ENCODE measurements around the gene CRY2. TPM values are rescaled to one million over a fixed set of nuclear protein-coding genes. Genes with fewer than 3 reads are reported as not detected.
"Not testable (repeated sequence)": the region's sequence is repeated elsewhere in the genome, so short reads cannot be mapped to it uniquely, and the experiment has no call there.

CRY2 gene
- total and polyA plus RNA-seq, 3 experiments from 2014 or later: 16.6 to 27.1 (median 17.8) TPM

DNA sequence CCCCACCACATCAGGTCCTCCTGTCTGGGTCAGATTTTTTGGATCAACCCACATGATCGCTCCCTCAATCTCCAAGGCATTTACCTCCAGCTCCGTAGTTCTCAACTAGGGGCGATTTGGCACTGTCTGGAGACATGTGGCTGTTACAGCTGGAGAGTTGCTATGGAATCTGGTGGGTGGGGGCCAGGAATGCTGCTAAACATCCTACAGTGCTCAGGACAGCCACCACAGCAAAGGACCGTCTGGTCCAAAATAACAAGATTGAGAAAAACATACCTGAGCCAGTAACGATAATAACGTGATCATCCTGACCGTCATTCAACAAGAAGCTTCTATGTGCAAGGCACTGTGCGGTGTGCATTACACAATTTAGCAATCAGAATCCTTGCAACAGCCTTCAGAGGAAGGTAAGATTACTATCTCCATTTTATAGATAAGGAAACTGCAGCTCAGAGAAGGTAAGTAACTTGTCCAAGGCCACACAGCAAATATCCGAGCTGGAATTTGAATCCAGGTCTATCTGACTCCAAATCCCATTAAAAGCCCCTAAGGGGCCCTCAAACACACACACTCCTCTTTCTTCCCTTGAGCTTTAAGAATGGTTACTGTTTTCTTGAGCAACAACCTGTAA, 14.3 kb upstream of the CRY2 start:
- DNase-seq: no peak
- H3K36me3 Mint-ChIP-seq: no peaks in the 10 kb centered on the region
- no peaks in the 10 kb centered on the region for H3K9me3 Mint-ChIP-seq
- ChIA-PET CTCF (no interaction called here), POLR2A (no interaction called here)
- peaks cover 12% of the 10 kb centered on the region for H3K4me1 ChIP-seq (ENCODE audit: insufficient read depth, low read length)
- H3K4me1 Mint-ChIP-seq: peaks cover 9 to 11% (median 10%) of the 10 kb centered on the region in 3 donors
- H3K27me3 ChIP-seq (ENCODE audit: insufficient read depth, low read length, poor library complexity, severe bottlenecking): no peaks in the 10 kb centered on the region
- peaks cover 9 to 11% of the 10 kb centered on the region in 2 donors for H3K27me3 Mint-ChIP-seq
- no peak overlapping the region for H3K27ac ChIP-seq (ENCODE audit: low read depth, low read length)
- H3K4me3 ChIP-seq (ENCODE audit: low read length): no peak overlapping the region
- H3K9me3 ChIP-seq (ENCODE audit: low read length): no peaks in the 10 kb centered on the region
- H3K36me3 ChIP-seq (ENCODE audit: insufficient read depth, low read length): no peaks in the 10 kb centered on the region
- no peak overlapping the region for H3K27ac Mint-ChIP-seq
- H3K4me3 Mint-ChIP-seq: no peak overlapping the region

DNA sequence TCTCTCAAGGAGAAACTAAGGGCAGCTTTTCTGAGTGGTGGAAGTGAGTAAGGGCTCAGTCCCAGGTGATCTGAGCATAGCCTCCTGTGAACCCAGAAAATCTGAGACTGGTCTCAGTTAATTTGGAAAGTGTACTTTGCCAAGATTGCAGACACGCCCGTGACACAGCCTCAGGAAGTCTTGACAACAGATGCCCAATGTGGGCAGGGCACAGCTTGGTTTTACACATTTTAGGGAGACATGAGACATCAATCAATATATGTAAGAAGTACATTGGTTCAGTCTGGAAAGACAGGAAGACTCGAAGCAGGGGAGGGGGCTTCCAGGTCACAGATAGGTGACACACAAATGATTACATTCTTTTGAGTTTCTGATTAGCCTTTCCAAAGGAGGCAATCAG, 13.5 kb upstream of the CRY2 start:
- POLR2A ChIA-PET: no interaction called here
- Mint-ChIP-seq H3K36me3 (no peaks in the 10 kb centered on the region), H3K9me3 (no peaks in the 10 kb centered on the region), H3K27me3 (peaks cover 9 to 11% of the 10 kb centered on the region in 2 donors), H3K4me3 (peak overlapping the region in 2 of 7 donors; percentile 21 to 25), H3K27ac (peak overlapping the region in 2 of 8 donors; percentile 28 to 66), H3K4me1 (peaks cover 9 to 11% (median 10%) of the 10 kb centered on the region in 3 donors)
- Histone ChIP-seq H3K4me1 (ENCODE audit: insufficient read depth, low read length) (peaks cover 12% of the 10 kb centered on the region), H3K27ac (ENCODE audit: low read depth, low read length) (no peak overlapping the region), H3K27me3 (ENCODE audit: insufficient read depth, low read length, poor library complexity, severe bottlenecking) (no peaks in the 10 kb centered on the region), H3K9me3 (ENCODE audit: low read length) (no peaks in the 10 kb centered on the region), H3K4me3 (ENCODE audit: low read length) (no peak overlapping the region), H3K36me3 (ENCODE audit: insufficient read depth, low read length) (no peaks in the 10 kb centered on the region)
- CTCF ChIA-PET: interaction anchor here (1.4 kb wide), 1 partner anchor 9 kb away, joined by 10 read pairs; no protein-coding TSS in a partner anchor
- DNase-seq: no peak

DNA sequence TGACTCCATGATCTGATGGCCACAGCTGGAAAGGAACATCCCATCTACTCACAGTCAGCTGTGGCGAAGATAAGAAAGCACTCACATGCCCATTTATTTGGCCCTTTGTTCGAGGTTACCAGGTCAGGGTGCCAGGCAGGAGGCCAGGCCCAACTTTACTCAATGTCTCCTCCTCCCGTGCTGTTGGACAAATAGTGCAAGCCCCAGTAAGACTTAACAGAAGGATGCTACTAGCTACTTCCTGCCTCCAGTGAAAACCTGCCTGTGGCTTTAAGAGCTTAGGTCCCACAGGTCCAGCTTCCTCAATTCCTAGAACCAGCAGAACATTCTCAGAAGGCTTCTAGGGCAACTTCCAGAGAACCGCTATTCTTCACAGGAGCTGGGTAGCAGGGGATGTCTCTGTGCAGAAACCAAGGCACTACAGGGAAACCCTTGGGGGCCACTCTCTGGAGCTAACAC, 12.9 kb upstream of the CRY2 start:
- no peak for DNase-seq
- H3K36me3 ChIP-seq (ENCODE audit: insufficient read depth, low read length): no peaks in the 10 kb centered on the region
- H3K4me1 Mint-ChIP-seq: peaks cover 9 to 11% (median 10%) of the 10 kb centered on the region in 3 donors
- no peaks in the 10 kb centered on the region for H3K36me3 Mint-ChIP-seq
- no peaks in the 10 kb centered on the region for H3K9me3 Mint-ChIP-seq
- no peak overlapping the region for H3K27ac ChIP-seq (ENCODE audit: low read depth, low read length)
- peak overlapping the region in 2 of 8 donors; percentile 66 to 94 for H3K27ac Mint-ChIP-seq
- H3K27me3 ChIP-seq (ENCODE audit: insufficient read depth, low read length, poor library complexity, severe bottlenecking): no peaks in the 10 kb centered on the region
- peaks cover 12% of the 10 kb centered on the region for H3K4me1 ChIP-seq (ENCODE audit: insufficient read depth, low read length)
- no peak overlapping the region for H3K4me3 Mint-ChIP-seq
- CTCF ChIA-PET: interaction anchor here (1.4 kb wide), 1 partner anchor 9 kb away, joined by 10 read pairs; no protein-coding TSS in a partner anchor
- H3K4me3 ChIP-seq (ENCODE audit: low read length): no peak overlapping the region
- H3K9me3 ChIP-seq (ENCODE audit: low read length): no peaks in the 10 kb centered on the region
- peaks cover 9 to 11% of the 10 kb centered on the region in 2 donors for H3K27me3 Mint-ChIP-seq
- POLR2A ChIA-PET: no interaction called here

DNA sequence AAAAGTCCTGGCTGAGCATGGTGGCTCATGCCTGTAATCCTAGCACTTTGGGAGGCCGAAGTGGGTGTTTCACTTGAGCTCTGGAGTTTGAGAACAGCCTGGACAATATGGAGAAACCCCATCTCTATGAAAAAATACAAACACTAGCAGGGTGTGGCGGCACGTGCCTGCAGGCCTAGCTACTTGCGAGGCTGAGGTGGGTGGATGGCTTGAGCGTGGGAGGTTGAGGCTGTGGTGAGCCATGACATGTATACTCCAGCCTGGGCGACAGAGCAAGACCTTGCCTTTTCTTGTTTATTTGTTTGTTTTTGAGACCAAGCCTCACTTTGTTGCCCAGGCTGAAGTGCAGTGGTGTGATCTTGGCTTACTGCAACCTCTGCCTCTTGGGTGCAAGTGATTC, 8.1 kb upstream of the CRY2 start:
- peaks cover 5 to 7% of the 10 kb centered on the region in 2 donors for H3K27me3 Mint-ChIP-seq
- H3K36me3 Mint-ChIP-seq: no peaks in the 10 kb centered on the region
- no peaks in the 10 kb centered on the region for H3K9me3 ChIP-seq (ENCODE audit: low read length)
- DNase-seq: no peak
- no peaks in the 10 kb centered on the region for H3K36me3 ChIP-seq (ENCODE audit: insufficient read depth, low read length)
- H3K4me3 Mint-ChIP-seq: peak overlapping the region in 1 of 7 donors; percentile 33
- H3K27ac Mint-ChIP-seq: peak overlapping the region in 1 of 8 donors; percentile 59
- H3K4me3 ChIP-seq (ENCODE audit: low read length): no peak overlapping the region
- H3K4me1 Mint-ChIP-seq: peaks cover 7 to 17% (median 12%) of the 10 kb centered on the region in 3 donors
- H3K4me1 ChIP-seq (ENCODE audit: insufficient read depth, low read length): peaks cover 11% of the 10 kb centered on the region
- no peak overlapping the region for H3K27ac ChIP-seq (ENCODE audit: low read depth, low read length)
- CTCF ChIA-PET: no interaction called here
- no peaks in the 10 kb centered on the region for H3K9me3 Mint-ChIP-seq
- no peaks in the 10 kb centered on the region for H3K27me3 ChIP-seq (ENCODE audit: insufficient read depth, low read length, poor library complexity, severe bottlenecking)
- POLR2A ChIA-PET: no interaction called here

DNA sequence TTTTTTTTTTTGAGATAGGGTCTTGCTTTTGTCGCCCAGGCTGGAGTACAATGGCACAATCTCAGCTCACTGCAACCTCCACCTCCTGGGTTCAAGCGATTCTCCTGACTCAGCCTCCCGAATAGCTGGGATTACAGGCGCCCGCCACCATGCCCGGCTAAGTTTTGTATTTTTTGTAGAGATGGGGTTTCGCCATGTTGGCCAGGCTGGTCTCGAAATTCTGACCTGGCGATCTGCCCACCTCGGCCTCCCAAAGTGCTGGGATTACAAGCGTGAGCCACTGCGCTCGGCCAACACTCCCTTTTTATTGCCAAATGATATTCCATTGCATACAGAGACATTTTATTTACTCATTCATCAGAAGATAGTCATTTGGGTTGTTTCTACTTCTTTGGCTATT, 7.0 kb upstream of the CRY2 start:
- H3K27ac Mint-ChIP-seq; H3K27ac ChIP-seq (ENCODE audit: low read depth, low read length); DNase-seq; H3K9me3 Mint-ChIP-seq; H3K36me3 Mint-ChIP-seq; H3K36me3 ChIP-seq (ENCODE audit: insufficient read depth, low read length); POLR2A ChIA-PET; H3K4me3 ChIP-seq (ENCODE audit: low read length); H3K4me1 ChIP-seq (ENCODE audit: insufficient read depth, low read length); H3K9me3 ChIP-seq (ENCODE audit: low read length); CTCF ChIA-PET; H3K27me3 Mint-ChIP-seq; H3K27me3 ChIP-seq (ENCODE audit: insufficient read depth, low read length, poor library complexity, severe bottlenecking): not testable (repeated sequence)
- peaks cover 4 to 13% (median 8%) of the 10 kb centered on the region in 3 donors for H3K4me1 Mint-ChIP-seq
- H3K4me3 Mint-ChIP-seq: peak overlapping the region in 1 of 7 donors; percentile 14

DNA sequence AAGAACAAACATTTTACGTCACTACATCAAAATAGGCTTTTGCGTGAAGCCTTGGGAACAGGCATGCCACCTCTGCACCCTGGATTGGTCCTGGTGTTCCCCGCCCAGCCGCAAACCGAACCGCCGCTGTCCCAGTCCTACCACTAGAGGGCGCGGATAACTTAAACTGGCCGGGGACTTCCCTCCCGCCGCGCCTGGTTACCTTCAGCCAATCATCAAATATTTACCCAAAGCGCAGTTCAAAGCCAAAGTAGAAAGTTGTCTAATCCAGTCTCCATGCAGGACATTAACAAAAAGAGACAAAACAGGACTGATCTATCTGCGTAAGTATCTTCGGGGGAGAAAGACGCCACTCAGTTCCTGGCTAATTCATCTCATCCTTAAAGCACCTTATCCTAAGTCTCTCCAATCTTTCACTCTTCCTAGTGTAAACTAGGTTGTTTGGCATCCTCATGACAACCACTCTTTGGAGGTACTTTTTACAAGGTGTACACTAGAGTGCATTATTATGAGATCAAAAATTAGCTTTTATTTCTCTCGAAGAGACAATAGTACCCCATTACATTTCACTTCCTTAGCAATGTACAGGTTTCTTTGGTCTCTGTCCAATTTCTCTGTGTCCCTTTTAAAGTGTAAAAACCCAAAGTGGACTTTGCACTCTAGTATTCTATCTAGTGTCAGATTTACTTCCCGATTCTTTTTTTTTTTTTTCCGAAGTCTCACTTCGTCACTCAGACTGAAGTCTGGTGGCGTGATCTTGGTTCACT, 3.9 kb upstream of the CRY2 start:
- DNase-seq: peak; percentile 83 to 93 (median 92)
- Histone ChIP-seq H3K4me1 (ENCODE audit: insufficient read depth, low read length) (peaks cover 18% of the 10 kb centered on the region), H3K9me3 (ENCODE audit: low read length) (no peaks in the 10 kb centered on the region), H3K36me3 (ENCODE audit: insufficient read depth, low read length) (no peaks in the 10 kb centered on the region), H3K27me3 (ENCODE audit: insufficient read depth, low read length, poor library complexity, severe bottlenecking) (no peaks in the 10 kb centered on the region), H3K27ac (ENCODE audit: low read depth, low read length) (peak overlapping the region; percentile 58), H3K4me3 (ENCODE audit: low read length) (no peak overlapping the region)
- Mint-ChIP-seq H3K4me1 (peaks cover 18 to 33% (median 28%) of the 10 kb centered on the region in 3 donors), H3K27ac (peak overlapping the region; percentile 79 to 95 (median 90)), H3K27me3 (no peaks in the 10 kb centered on the region), H3K4me3 (peak overlapping the region in 4 of 7 donors; percentile 3 to 53 (median 46)), H3K36me3 (peaks cover 0 to 5% (median 0%) of the 10 kb centered on the region in 3 donors), H3K9me3 (no peaks in the 10 kb centered on the region)
- ChIA-PET POLR2A (no interaction called here), CTCF (interaction anchor here (0.7 to 2.3 kb wide), 11 partner anchors 9 to 209 kb away, joined by 3 to 15 read pairs (median 5); partner anchors contain the start of genes PEX16 and SLC35C1)

DNA sequence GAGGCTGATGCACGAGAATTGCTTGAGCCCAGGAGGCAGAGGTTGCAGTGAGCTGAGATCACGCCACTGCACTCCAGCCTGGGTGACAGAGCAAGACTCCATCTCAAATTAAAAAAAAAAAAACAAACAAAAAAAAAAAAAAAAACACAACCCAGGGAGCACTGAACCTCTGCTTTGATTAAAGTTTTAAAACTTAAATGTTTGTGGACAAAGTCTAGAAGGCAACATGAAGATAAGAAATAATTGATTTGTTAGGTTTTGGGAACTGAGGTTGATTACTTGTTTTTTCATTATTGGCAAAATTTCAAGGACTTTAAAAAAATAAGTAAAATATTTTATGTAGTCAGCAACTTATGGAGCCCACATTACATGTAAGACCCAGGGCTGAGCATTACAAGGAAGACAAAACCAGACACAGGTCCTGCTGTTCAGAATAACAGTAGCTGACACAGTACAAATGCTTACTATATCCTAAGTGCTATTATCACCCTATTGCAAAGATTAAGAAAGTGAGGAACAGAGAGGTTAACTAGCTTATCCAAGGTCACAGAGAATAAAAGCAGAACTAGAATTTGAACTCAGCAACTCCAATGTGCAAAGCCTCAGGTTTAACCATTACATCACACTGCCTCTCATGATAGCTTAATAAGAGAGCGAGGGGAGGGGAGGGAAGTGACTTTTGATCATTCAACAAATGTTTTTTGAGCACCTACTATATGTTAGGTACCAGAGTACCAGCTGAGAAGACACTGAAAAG, 2.3 kb upstream of the CRY2 start:
- Mint-ChIP-seq H3K27me3 (no peaks in the 10 kb centered on the region), H3K4me3 (peak overlapping the region in 2 of 7 donors; percentile 6 to 89), H3K36me3 (peaks cover 0 to 11% (median 0%) of the 10 kb centered on the region in 3 donors), H3K4me1 (peaks cover 31 to 49% (median 42%) of the 10 kb centered on the region in 3 donors), H3K9me3 (no peaks in the 10 kb centered on the region), H3K27ac (peak overlapping the region in 6 of 8 donors; percentile 64 to 97 (median 96))
- DNase-seq: no peak
- no peaks in the 10 kb centered on the region for H3K36me3 ChIP-seq (ENCODE audit: insufficient read depth, low read length)
- ChIA-PET CTCF (interaction anchor here (0.8 to 2.2 kb wide), 7 partner anchors 10 to 394 kb away, joined by 3 to 10 read pairs (median 5); partner anchors contain the start of genes PEX16 and SLC35C1), POLR2A (interaction anchor here (0.7 kb wide), 1 partner anchor 26 kb away, joined by 3 read pairs; no protein-coding TSS in a partner anchor)
- H3K27me3 ChIP-seq (ENCODE audit: insufficient read depth, low read length, poor library complexity, severe bottlenecking): no peaks in the 10 kb centered on the region
- peaks cover 30% of the 10 kb centered on the region for H3K4me1 ChIP-seq (ENCODE audit: insufficient read depth, low read length)
- no peak overlapping the region for H3K4me3 ChIP-seq (ENCODE audit: low read length)
- H3K9me3 ChIP-seq (ENCODE audit: low read length): no peaks in the 10 kb centered on the region
- H3K27ac ChIP-seq (ENCODE audit: low read depth, low read length): no peak overlapping the region

Data from CD8-positive, alpha-beta memory T cell (primary cell).